Measurements from ENCODE around the gene LUM. TPM values are rescaled to one million over a fixed set of nuclear protein-coding genes. Genes with fewer than 3 reads are reported as not detected.

LUM gene
- total and polyA plus RNA-seq, 2 of the 4 experiments (the other 2 are of a cell fraction) = 50.0 to 70.5 TPM

Other genes with a start within 250 kb of the LUM start
- gene CCER1, start 156.3 kb downstream of the LUM start, total RNA-seq (2012; rRNA removed) = not detected in 2 replicates
- not detected in 2 replicates for gene CCER1, start 156.3 kb downstream of the LUM start, polyA plus RNA-seq (2012; rRNA removed)
- gene EPYC, start 106.5 kb downstream of the LUM start, total RNA-seq (2012; rRNA removed) = not detected in 2 replicates
- not detected in 2 replicates for gene EPYC, start 106.5 kb downstream of the LUM start, polyA plus RNA-seq (2012; rRNA removed)
- not detected in 2 replicates for gene KERA, start 53.5 kb downstream of the LUM start, total RNA-seq (2012; rRNA removed)
- gene KERA, start 53.5 kb downstream of the LUM start, polyA plus RNA-seq (2012; rRNA removed) = not detected in 2 replicates
- gene DCN, start 71.3 kb upstream of the LUM start, total RNA-seq (2012; rRNA removed) = 223 and 241 TPM in 2 replicates
- gene DCN, start 71.3 kb upstream of the LUM start, polyA plus RNA-seq (2012; rRNA removed) = 792 and 965 TPM in 2 replicates